Erythroblast (primary cell): ENCODE data around the gene ITLN1.

Experiments
- GATA1 ChIP-seq: IDR thresholded peaks from 2 replicates; pipeline ENCODE4 v1.6.1; 2011; ENCODE audit warnings: low read depth, mild to moderate bottlenecking, control low read depth, low read length, moderate library complexity
- POLR2A ChIP-seq: IDR thresholded peaks from 2 replicates; pipeline ENCODE4 v1.6.1; 2011; ENCODE audit warnings: mild to moderate bottlenecking, low read length

DNA sequence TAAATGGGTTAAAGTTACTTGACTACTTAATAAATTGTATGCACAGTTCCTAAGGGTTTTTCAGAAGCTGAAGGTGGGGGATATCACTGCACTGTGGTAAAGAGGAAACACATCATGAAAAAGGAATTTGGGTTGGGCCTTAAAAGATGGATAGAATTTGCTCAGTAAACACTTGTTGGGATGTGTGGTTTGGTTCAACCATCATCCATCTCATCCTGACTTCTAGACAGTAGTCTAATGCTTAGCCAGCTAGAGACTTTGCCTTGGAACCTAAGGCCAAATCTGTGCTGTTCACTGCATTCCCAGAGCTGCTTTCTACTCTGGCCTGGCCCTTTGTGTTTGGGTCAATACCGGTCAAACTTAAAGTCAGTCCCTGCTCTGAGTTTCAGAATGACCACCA is 58.4 kb downstream of the ITLN1 start:
- TF ChIP-seq POLR2A (no peak), GATA1 (no peak)
